ENCODE data around the gene COMT. TPM values are rescaled to one million over a fixed set of nuclear protein-coding genes. Genes with fewer than 3 reads are reported as not detected.

COMT gene
- total RNA-seq, 1 experiment from 2014 or later = 30.8 TPM

- ChIA-PET POLR2A (no interaction called here), CTCF (no interaction called here)
- no peak for ATAC-seq
- TF ChIP-seq GABPB1 (CRISPR knock-in tag; IDR thresholded peaks at IDR 0.05) (no peak), ATF6 (CRISPR knock-in tag; IDR thresholded peaks at IDR 0.05) (no peak), ATF1 (CRISPR knock-in tag; IDR thresholded peaks at IDR 0.05) (no peak), ZBTB21 (CRISPR knock-in tag; IDR thresholded peaks at IDR 0.05; ENCODE audit: borderline replicate concordance) (no peak), ATF3 (CRISPR knock-in tag; conservative IDR thresholded peaks at IDR 0.05) (no peak)
- TF ChIP-seq, protein P1, sequence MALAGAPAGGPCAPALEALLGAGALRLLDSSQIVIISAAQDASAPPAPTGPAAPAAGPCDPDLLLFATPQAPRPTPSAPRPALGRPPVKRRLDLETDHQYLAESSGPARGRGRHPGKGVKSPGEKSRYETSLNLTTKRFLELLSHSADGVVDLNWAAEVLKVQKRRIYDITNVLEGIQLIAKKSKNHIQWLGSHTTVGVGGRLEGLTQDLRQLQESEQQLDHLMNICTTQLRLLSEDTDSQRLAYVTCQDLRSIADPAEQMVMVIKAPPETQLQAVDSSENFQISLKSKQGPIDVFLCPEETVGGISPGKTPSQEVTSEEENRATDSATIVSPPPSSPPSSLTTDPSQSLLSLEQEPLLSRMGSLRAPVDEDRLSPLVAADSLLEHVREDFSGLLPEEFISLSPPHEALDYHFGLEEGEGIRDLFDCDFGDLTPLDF (CRISPR knock-in tag; IDR thresholded peaks at IDR 0.05) = no peak
- TF ChIP-seq, protein P2, sequence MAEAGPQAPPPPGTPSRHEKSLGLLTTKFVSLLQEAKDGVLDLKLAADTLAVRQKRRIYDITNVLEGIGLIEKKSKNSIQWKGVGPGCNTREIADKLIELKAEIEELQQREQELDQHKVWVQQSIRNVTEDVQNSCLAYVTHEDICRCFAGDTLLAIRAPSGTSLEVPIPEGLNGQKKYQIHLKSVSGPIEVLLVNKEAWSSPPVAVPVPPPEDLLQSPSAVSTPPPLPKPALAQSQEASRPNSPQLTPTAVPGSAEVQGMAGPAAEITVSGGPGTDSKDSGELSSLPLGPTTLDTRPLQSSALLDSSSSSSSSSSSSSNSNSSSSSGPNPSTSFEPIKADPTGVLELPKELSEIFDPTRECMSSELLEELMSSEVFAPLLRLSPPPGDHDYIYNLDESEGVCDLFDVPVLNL (CRISPR knock-in tag; IDR thresholded peaks at IDR 0.05; ENCODE audit: borderline replicate concordance, low read depth) = no peak
- no peak overlapping the region for H3K27ac Mint-ChIP-seq
- H3K36me3 Mint-ChIP-seq = no peaks in the 10 kb centered on the region
- H3K27me3 Mint-ChIP-seq (ENCODE audit: low read depth) = no peaks in the 10 kb centered on the region
- no peaks in the 10 kb centered on the region for H3K9me3 Mint-ChIP-seq
- DNase-seq (ENCODE audit: low spot score) = no peak
- H3K4me3 Mint-ChIP-seq = no peak overlapping the region
- H3K4me1 Mint-ChIP-seq = peaks cover 22% of the 10 kb centered on the region
These were observed 54.2 kb downstream of the COMT start for GRCh38 chr22:19995611-19996339.

GRCh38 chr22:19996694-19997384 lies 55.3 kb downstream of the COMT start:
- no peak overlapping the region for H3K4me3 Mint-ChIP-seq
- H3K4me1 Mint-ChIP-seq = peaks cover 26% of the 10 kb centered on the region
- H3K27ac Mint-ChIP-seq = no peak overlapping the region
- CTCF ChIA-PET = interaction anchor here (1.1 kb wide), 1 partner anchor 10 kb away, joined by 3 read pairs; no protein-coding TSS in a partner anchor
- POLR2A ChIA-PET = no interaction called here
- H3K9me3 Mint-ChIP-seq = no peaks in the 10 kb centered on the region
- no peaks in the 10 kb centered on the region for H3K27me3 Mint-ChIP-seq (ENCODE audit: low read depth)
- TF ChIP-seq, protein P3, sequence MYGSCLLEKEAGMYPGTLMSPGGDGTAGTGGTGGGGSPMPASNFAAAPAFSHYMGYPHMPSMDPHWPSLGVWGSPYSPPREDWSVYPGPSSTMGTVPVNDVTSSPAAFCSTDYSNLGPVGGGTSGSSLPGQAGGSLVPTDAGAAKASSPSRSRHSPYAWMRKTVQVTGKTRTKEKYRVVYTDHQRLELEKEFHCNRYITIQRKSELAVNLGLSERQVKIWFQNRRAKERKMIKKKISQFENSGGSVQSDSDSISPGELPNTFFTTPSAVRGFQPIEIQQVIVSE (CRISPR knock-in tag; IDR thresholded peaks at IDR 0.05; ENCODE audit: borderline replicate concordance) = no peak
- no peak for TF ChIP-seq FOXK1 (CRISPR knock-in tag; IDR thresholded peaks at IDR 0.05)
- TF ChIP-seq, protein P4, sequence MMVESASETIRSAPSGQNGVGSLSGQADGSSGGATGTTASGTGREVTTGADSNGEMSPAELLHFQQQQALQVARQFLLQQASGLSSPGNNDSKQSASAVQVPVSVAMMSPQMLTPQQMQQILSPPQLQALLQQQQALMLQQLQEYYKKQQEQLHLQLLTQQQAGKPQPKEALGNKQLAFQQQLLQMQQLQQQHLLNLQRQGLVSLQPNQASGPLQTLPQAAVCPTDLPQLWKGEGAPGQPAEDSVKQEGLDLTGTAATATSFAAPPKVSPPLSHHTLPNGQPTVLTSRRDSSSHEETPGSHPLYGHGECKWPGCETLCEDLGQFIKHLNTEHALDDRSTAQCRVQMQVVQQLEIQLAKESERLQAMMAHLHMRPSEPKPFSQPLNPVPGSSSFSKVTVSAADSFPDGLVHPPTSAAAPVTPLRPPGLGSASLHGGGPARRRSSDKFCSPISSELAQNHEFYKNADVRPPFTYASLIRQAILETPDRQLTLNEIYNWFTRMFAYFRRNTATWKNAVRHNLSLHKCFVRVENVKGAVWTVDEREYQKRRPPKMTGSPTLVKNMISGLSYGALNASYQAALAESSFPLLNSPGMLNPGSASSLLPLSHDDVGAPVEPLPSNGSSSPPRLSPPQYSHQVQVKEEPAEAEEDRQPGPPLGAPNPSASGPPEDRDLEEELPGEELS (CRISPR knock-in tag; IDR thresholded peaks at IDR 0.05) = no peak
- no peak for TF ChIP-seq PREB (CRISPR knock-in tag; IDR thresholded peaks at IDR 0.05; ENCODE audit: borderline replicate concordance)
- no peak for ATAC-seq
- no peaks in the 10 kb centered on the region for H3K36me3 Mint-ChIP-seq
- no peak for DNase-seq (ENCODE audit: low spot score)

Data from WTC11 (cell line).